Measurements from ENCODE around the gene GRIA4.

GRIA4 gene

GRCh38 chr11:105790840-105791239, 181.0 kb downstream of the GRIA4 start:
- no peak for DNase-seq

DNA sequence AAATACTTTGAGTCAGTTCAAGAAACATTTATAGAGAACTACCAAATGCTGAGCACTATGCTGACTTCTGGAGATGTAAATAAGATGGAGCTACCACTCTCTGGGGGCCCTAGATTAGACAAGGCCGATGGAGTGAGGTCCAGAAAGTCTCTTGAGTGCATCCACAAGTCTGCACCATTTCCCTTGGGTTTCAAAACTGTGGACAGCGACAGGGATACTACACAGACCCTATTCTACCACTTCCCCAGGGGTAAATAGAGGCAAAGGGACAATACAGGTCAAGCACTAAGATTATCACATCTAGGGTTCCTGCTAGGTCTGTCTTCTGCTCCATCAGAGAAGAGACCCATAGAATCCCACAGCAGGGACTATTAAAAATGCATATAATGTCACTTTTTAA, 183.2 kb downstream of the GRIA4 start:
- no peak for DNase-seq

- no peak for DNase-seq
These were observed 189.4 kb downstream of the GRIA4 start for GRCh38 chr11:105799263-105799662.

DNA sequence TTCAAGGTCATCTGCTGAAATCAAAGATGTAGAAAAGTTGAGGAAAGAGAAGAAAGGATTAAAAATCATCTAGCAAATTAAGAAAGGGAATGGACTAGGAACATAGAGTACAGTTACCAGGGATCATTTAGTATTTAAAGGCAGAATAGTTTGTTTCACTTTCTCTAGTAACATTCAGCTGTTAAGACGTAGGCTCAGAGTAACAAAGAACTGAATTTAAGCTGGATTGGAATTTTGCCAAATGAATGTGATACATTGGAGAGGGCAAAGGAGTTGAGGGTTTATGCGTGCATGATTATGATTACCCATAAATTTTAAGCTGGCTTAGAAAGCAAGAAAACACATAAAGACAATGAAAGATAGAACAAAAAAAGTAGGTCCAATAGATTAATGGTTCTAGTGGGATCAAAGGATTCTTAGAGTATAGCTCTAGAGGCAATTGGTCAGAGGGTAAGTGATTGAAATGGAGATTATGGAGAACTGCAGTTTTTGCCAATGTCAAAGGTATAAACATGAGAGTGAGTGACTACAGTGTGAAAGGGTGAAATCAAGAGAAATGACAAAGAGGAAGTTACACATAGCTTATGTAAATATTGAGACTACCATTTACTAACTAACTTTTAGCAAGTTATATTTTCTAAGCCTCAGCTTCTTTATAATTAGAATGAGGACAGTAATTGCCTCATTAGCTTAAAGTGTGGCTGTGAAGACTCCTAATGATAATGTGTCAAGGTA, 190.0 kb downstream of the GRIA4 start:
- DNase-seq = no peak

DNA sequence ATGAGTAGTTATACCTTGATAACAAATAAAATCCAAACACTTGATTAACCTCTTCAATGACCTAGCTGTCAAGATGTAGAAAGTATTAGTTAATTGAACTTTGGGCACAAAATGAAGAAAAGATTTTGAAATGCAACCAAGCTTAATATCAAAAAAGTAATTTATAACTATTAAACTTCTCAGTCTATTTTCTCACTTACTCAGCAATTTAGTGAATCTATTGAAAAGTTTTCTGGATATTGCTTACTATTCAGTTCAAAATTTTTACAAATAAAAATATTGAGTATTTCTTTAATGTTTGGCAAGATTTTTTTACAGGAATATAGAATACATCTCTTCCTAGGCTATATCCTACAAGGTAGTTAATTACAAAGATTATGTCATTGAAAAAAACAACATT, 192.5 kb downstream of the GRIA4 start:
- no peak for DNase-seq

- DNase-seq = no peak
These were observed 201.4 kb downstream of the GRIA4 start for GRCh38 chr11:105811242-105811641.

- DNase-seq = no peak
These were observed 211.5 kb downstream of the GRIA4 start for GRCh38 chr11:105821372-105821771.

DNA sequence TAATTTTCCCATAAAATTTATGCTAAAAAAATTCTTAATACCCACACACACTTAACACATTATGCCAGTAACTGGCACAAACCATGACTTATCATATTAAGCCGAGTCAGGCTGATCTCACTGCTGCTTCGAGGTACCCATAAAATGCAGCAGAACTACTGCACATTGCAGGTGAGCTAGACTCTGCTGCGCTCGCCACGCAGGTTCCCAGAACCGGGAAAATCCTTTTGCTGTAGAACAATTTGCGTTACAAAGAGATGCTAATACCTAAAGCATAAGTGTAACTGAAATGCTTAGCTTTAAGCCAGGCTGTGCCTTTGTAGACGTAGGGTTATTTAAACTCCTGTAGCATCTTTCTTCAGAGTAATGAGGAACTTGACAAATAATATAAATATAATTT, 211.9 kb downstream of the GRIA4 start:
- no peak for DNase-seq

DNA sequence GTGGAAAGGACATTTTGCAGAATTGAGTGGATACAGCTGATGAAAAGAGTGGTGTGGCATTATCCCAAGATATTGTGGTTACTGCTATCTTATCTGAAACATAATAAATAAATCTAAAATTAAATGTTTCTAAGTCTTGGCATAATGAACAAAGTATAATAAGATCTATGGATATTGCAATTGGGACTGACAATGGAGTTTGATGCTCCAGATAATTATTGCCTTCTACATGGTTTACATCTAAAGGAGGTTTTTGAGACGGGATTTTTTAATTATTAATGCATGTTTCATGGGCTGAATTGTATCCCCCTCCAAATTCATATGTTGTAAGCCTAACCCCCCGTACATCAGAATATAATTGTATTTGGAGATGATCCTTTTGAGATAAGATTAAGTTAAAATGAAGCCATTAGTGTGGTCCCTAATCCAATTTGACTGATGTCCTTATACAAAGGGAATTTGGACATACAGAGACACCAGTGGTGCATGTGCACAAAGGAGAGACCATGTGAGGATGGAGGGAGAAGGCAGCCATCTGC, 213.7 kb downstream of the GRIA4 start:
- no peak for DNase-seq

DNA sequence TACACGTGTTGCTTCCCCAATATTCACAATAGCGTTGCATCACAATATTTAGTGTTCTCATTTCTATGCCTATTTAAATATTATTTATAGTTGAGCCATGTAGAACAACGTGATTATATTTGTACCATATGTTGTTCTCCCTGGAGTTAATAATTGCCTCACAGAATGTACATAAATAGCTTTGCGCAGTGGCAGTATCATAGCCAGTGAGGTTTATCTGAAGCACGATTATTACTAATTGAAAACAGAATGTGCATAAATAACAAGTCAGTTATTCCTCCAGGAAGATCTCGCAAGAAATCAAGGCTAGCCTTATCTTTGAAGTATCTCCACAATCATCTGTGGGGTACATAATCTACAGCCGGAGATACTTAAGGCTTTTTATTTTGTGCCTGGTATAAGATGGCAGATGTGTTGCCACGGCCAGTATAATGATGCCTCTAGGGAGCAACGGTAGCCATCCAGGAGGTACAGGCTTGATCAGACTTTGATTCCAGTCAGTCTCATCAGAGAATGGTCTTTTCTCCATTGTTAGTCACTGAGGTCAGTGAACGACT, 214.7 kb downstream of the GRIA4 start:
- no peak for DNase-seq

DNA sequence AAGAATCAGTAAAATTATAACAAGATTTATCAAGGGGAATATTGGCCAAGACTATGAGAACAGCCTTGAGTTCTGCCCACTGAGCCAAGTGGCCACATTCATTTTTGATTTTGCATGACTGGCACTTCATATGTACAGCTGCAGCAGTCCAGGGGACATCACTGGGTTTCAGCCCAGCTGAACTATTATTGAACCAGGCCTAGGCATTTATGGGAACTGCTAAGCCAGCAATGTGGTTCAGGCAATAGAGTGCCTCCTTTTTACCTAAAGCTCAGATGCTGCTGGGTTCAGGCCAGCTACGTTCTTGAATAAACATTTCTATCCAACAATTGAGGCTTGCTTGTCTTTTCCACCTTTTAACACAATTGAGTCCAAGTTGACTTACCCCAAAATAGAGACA, 215.3 kb downstream of the GRIA4 start:
- DNase-seq = no peak

DNA sequence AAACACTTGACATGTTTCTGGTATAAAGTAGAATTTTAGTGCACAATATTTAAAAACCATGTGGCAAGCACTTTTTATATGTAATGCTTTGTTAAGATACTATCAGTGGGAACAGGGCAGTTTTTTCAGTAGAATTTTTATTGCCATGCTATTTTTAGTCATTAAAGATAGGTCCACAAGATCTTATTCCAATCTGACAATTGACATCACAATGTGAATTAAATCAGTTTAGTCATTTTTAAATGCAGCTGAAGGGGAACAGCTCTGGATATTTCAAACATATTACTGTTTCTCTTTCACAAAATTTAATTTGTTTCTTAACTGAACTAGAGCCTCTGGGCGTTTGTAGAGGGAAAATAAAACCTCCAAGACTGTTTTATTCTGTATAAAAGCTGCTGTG, 218.0 kb downstream of the GRIA4 start:
- no peak for DNase-seq

DNA sequence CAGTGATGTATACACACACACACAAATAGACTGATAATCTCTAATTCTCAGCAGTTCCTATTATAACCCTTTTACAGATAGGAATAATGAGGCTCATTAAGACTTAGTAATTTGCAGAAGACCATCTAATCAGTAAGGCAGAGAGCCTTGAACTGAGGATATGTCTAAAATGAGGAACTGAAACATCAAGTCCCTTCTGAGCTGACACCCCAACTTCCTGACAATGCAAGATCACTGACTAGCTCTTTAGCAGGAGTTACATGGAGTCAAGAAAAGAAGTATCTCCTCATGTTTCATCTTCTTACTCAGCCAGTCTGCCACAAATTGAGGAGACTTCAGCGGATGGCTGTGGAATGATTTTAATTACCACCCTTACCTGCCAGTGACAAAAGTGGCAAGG, 219.2 kb downstream of the GRIA4 start:
- DNase-seq = no peak

DNA sequence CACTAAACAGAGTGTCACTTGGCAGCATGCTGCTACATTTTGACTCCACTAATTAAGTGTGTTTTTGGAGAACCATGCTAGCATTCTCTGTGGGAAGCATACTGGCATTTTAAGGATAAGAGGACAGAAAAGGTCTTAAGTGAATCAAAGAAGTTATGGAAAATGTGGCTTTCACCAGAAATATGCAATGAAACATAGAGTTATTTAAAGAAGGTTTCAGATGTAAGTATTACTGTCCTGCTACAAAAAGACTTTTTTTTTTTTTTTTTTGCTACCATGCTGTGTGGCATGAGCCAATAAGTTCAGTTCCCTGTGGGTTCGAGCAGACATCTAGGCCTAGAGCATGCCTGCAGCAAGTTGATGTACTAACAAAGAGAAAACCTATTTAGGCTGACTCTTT, 224.6 kb downstream of the GRIA4 start:
- DNase-seq = no peak

GRCh38 chr11:105838668-105839384, 229.0 kb downstream of the GRIA4 start:
- no peak for DNase-seq

DNA sequence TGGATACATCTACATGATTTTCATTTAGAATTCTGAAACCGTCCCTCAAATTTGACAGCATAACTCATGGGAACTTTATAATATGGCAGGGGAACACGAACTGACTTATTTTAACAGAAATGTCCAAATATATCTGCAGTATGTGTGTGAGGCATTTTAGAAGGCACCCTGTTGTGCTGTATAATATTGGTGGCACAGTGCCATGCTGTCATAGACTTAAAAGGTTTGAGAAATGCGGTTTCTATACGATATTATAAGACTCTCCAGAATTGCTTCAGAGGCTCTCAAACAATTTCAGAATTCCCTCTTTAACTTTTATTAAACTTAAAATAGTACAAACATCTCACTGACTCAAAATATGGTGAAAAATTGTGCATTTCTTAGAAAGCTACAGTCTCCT, 230.5 kb downstream of the GRIA4 start:
- DNase-seq = no peak

DNA sequence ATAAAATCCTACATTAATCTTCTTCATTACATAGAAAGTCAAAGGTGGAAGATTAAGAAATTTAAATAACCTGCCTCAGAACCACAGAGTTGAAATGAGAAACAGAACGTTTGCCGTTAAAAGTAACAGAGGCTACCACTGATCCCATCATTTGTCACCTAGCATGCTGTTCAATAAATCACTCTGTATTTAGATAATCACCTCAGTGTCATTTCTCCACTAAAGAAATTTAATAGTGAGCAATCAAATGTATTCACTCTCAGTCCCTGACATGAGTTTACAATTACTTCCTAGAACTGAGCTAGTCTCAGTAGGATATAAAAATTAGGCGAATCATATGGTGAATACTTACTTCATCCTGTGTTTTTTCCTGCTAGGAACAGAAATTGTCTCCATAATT, 242.5 kb downstream of the GRIA4 start:
- DNase-seq = no peak

GRCh38 chr11:105854269-105854668, 244.4 kb downstream of the GRIA4 start:
- no peak for DNase-seq

- no peak for DNase-seq
These were observed 247.1 kb downstream of the GRIA4 start for GRCh38 chr11:105856954-105857353.

DNA sequence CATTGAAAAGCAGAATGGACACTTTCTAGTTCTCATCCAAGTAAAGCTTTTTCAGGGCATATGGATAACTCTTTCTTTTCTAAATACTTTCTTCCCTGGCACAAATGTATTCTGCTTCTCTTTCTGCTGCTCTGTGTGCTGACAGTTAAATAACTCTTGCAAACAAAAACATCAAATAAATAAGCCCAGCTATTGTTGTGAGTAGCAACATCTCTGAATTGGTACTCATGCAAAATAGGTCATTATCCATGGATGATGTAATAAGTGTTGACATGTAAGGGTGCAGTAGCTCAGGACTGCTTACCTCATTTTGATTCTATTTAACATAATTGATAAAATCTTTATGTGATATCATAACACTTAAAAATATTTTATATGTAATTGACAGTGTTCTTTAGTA, 247.9 kb downstream of the GRIA4 start:
- no peak for DNase-seq

DNA sequence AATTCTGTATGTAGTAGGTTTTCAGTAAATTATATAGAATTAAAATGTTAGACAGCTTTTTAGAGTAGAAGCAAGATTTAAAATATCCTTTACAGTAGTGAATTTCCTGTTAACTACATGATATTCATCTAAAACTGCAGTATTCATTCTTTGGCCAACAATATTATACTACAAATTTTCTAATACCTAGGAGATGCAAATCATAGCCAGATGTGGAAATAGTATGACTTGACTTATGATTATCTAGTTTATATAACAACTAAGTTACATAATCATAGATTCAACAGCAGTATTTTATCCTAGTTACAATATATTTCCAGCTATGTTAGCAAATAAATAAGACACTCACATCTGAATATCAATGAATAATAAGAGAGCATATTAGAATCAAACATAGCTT, 249.0 kb downstream of the GRIA4 start:
- no peak for DNase-seq

GRCh38 chr11:105860105-105860504, 250.2 kb downstream of the GRIA4 start:
- DNase-seq = no peak

DNA sequence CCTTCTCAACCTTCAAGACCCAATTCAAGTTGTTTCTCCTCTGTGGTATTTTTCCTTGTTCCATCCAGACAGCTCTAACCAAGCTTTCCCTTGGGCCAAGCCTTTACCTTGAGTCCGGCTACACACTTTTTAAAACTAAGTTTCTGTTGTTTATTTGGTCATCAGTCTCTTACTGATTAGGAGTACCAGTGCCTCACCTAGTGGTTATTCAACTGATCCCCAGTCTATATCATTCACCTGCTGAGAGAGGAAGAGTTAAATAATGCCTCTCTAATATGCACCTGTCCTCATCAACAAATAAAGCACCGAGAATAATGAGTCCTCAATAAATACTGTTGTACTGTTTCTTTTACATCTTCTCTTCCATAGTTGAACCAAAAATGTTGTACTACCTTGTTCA, 251.4 kb downstream of the GRIA4 start:
- no peak for DNase-seq

DNA sequence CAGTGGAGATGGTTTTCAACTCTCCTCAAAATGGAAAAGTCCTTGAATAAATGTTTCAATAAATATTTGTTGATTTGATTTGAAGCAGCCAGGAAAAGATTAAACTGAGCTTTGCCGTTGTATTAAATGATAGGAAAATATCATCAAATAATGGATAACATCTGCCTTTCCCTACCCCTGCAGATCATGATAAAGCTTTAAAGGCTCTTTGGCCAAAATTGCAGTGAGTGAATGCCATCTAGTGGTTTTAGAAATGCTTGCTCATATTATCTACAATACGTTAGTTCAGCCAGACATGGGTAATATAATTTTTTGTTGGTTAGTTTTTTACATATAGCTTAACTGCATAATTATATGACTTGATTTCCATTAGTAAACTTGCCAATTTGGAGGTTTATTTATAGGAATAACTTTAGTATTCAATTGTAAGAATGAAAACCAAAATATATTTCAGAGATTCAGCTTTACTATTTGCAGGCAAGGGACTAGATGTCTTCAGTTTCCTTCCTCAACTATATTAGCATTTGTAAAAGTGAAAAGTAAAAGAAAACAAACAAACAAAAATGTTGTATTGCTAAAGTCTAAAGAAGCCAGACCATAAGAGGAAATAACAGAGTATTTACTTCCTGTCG, 253.0 kb downstream of the GRIA4 start:
- DNase-seq = no peak

All from GOT3 (cell line).